NCI-H1417 (cell line): Measurements from ENCODE around the gene CMIP.
A peak's percentile ranks its signal among the peaks of the same experiment; 100 is the strongest.

Source experiments
- DNase-seq, 3 experiments: peaks; one replicate each; lab custom pipeline; 2025; lab: John Stamatoyannopoulos, UW

The CMIP gene

GRCh38 chr16:81480606-81481206, 36.1 kb downstream of the CMIP start:
- no peak for DNase-seq

- peak; percentile 4 to 54 (median 30) for DNase-seq
Observed at GRCh38 chr16:81481207-81481821, 36.7 kb downstream of the CMIP start.

- DNase-seq, result peak in 1 of 3 experiments; percentile 1
Observed at GRCh38 chr16:81482329-81483063, 37.9 kb downstream of the CMIP start.

GRCh38 chr16:81483064-81483969, 38.7 kb downstream of the CMIP start:
- no peak for DNase-seq

GRCh38 chr16:81483970-81484595, 39.5 kb downstream of the CMIP start:
- no peak for DNase-seq

- no peak for DNase-seq
Observed at GRCh38 chr16:81484908-81485624, 40.5 kb downstream of the CMIP start.

GRCh38 chr16:81485824-81486539, 41.4 kb downstream of the CMIP start:
- no peak for DNase-seq

- DNase-seq, result no peak
Observed at GRCh38 chr16:81486540-81487061, 42.0 kb downstream of the CMIP start.

- DNase-seq, result no peak
Observed at GRCh38 chr16:81487301-81487720, 42.7 kb downstream of the CMIP start.

GRCh38 chr16:81488687-81489411, 44.2 kb downstream of the CMIP start:
- no peak for DNase-seq

- no peak for DNase-seq
Observed at GRCh38 chr16:81489547-81490267, 45.1 kb downstream of the CMIP start.

GRCh38 chr16:81491541-81492188, 47.1 kb downstream of the CMIP start:
- DNase-seq, result no peak

- peak in 1 of 3 experiments; percentile 4 for DNase-seq
Observed at GRCh38 chr16:81492311-81492761, 47.7 kb downstream of the CMIP start.

GRCh38 chr16:81492965-81493754, 48.6 kb downstream of the CMIP start:
- peak in 1 of 3 experiments; percentile 23 for DNase-seq

- DNase-seq, result peak in 2 of 3 experiments; percentile 18 to 41
Observed at GRCh38 chr16:81493755-81494433, 49.3 kb downstream of the CMIP start.

- no peak for DNase-seq
Observed at GRCh38 chr16:81494434-81494806, 49.8 kb downstream of the CMIP start.

GRCh38 chr16:81494888-81495287, 50.3 kb downstream of the CMIP start:
- no peak for DNase-seq
